Measurements from ENCODE around the gene LILRB5.

GRCh38 chr19:54287456-54287855, 30.4 kb upstream of the LILRB5 start:
- TF ChIP-seq EZH2 (IDR thresholded peaks at IDR 0.05; ENCODE audit: borderline replicate concordance, low read depth, low read length, poor library complexity, severe bottlenecking) = no peak
- TF ChIP-seq, protein P1, sequence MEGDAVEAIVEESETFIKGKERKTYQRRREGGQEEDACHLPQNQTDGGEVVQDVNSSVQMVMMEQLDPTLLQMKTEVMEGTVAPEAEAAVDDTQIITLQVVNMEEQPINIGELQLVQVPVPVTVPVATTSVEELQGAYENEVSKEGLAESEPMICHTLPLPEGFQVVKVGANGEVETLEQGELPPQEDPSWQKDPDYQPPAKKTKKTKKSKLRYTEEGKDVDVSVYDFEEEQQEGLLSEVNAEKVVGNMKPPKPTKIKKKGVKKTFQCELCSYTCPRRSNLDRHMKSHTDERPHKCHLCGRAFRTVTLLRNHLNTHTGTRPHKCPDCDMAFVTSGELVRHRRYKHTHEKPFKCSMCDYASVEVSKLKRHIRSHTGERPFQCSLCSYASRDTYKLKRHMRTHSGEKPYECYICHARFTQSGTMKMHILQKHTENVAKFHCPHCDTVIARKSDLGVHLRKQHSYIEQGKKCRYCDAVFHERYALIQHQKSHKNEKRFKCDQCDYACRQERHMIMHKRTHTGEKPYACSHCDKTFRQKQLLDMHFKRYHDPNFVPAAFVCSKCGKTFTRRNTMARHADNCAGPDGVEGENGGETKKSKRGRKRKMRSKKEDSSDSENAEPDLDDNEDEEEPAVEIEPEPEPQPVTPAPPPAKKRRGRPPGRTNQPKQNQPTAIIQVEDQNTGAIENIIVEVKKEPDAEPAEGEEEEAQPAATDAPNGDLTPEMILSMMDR (conservative IDR thresholded peaks at IDR 0.05; ENCODE audit: low read depth, low read length) = no peak
